Fibroblast of lung (primary cell): ENCODE results near the gene PKD1. TPM values are rescaled to one million over a fixed set of nuclear protein-coding genes. Genes with fewer than 3 reads are reported as not detected.
"Not testable (repeated sequence)": the region's sequence is repeated elsewhere in the genome, so short reads cannot be mapped to it uniquely, and the experiment has no call there.

ENCODE experiments used
- DNase-seq, 2 donors: peaks; one replicate each; pipeline versions ENCODE4 v3.0.0 to v3.0.0-alpha.2; 2010; ENCODE audit warnings: low read depth in 2 of 2
- H2AFZ ChIP-seq: 2 replicates; pipeline ENCODE4 v1.5.1; 2012; ENCODE audit warnings: low read length, control low read depth, inconsistent platforms
- H3K27ac ChIP-seq: 2 replicates; pipeline ENCODE4 v1.5.1; 2011; ENCODE audit warnings: low read length, control low read depth; ENCODE audit not compliant: insufficient read depth
- H3K27me3 ChIP-seq: 2 replicates; pipeline ENCODE4 v1.5.1; 2011; ENCODE audit warnings: mild to moderate bottlenecking, low read length; ENCODE audit not compliant: control insufficient read depth, insufficient read depth
- H3K36me3 ChIP-seq: 2 replicates; pipeline ENCODE4 v1.5.1; 2011; ENCODE audit warnings: low read length; ENCODE audit not compliant: control insufficient read depth, insufficient read depth
- H3K4me1 ChIP-seq: 2 replicates; pipeline ENCODE4 v1.5.1; 2011; ENCODE audit warnings: low read length; ENCODE audit not compliant: control insufficient read depth, insufficient read depth; ENCODE audit errors: extremely low read depth
- H3K4me2 ChIP-seq: 2 replicates; pipeline ENCODE4 v1.5.1; 2011; ENCODE audit warnings: low read length, control low read depth; ENCODE audit not compliant: insufficient read depth; ENCODE audit errors: extremely low read depth
- H3K4me3 ChIP-seq, 4 experiments: fragments of 200-600 bp in 1 of 4; sonication (generic) in 1 of 4; replicated peaks in 1 of 4; 2 replicates each; pipeline ENCODE4 v1.5.1; 2011 to 2016; ENCODE audit warnings: low read length in 4 of 4, low read depth in 3 of 4, mild to moderate bottlenecking in 3 of 4, control low read depth in 2 of 4, inconsistent platforms in 1 of 4, mixed read lengths in 1 of 4; ENCODE audit not compliant: insufficient read depth in 1 of 4; ENCODE audit errors: control extremely low read depth in 1 of 4
- H3K79me2 ChIP-seq: 2 replicates; pipeline ENCODE4 v1.5.1; 2012; ENCODE audit warnings: mild to moderate bottlenecking, low read length, inconsistent platforms; ENCODE audit not compliant: control insufficient read depth, insufficient read depth
- H3K9ac ChIP-seq: 2 replicates; pipeline ENCODE4 v1.5.1; 2011; ENCODE audit warnings: mild to moderate bottlenecking, low read length, control low read depth; ENCODE audit not compliant: insufficient read depth
- H3K9me3 ChIP-seq: 2 replicates; pipeline ENCODE4 v1.5.1; 2012; ENCODE audit warnings: low read depth, low read length; ENCODE audit not compliant: control insufficient read depth, insufficient read depth
- H4K20me1 ChIP-seq: 2 replicates; pipeline ENCODE4 v1.5.1; 2011; ENCODE audit warnings: low read length; ENCODE audit not compliant: control insufficient read depth, insufficient read depth; ENCODE audit errors: extremely low read depth
- polyA plus RNA-seq, 2 donors: library from polyadenylated mRNA; depleted of rRNA in 1 of 2; stranded (reverse) in 1 of 2; unstranded in 1 of 2; fragments of >200 nt; gene quantifications; 2 replicates each; pipeline ENCODE4 v1.2.1, GENCODE V29; 2011 to 2012; ENCODE audit warnings: missing spikeins in 1 of 2
- total RNA-seq: library from RNA; depleted of rRNA; stranded (reverse); fragments of >200 nt; gene quantifications from 2 replicates; pipeline ENCODE4 v1.2.1, GENCODE V29; 2014

Gene PKD1
- total and polyA plus RNA-seq, 2 donors (not counting 1 experiment from before 2014, with no cell fraction given), result 16.3 to 199 TPM

GRCh38 chr16:2107791-2108125 is 27.9 kb downstream of the PKD1 start:
- H3K9ac ChIP-seq, H3K27ac ChIP-seq, H3K9me3 ChIP-seq, DNase-seq, H4K20me1 ChIP-seq, H3K27me3 ChIP-seq, H3K4me3 ChIP-seq, H3K4me2 ChIP-seq, H3K4me1 ChIP-seq, H2AFZ ChIP-seq, H3K79me2 ChIP-seq: not testable (repeated sequence)
- H3K36me3 ChIP-seq, result peaks cover 20% of the 10 kb centered on the region

DNA sequence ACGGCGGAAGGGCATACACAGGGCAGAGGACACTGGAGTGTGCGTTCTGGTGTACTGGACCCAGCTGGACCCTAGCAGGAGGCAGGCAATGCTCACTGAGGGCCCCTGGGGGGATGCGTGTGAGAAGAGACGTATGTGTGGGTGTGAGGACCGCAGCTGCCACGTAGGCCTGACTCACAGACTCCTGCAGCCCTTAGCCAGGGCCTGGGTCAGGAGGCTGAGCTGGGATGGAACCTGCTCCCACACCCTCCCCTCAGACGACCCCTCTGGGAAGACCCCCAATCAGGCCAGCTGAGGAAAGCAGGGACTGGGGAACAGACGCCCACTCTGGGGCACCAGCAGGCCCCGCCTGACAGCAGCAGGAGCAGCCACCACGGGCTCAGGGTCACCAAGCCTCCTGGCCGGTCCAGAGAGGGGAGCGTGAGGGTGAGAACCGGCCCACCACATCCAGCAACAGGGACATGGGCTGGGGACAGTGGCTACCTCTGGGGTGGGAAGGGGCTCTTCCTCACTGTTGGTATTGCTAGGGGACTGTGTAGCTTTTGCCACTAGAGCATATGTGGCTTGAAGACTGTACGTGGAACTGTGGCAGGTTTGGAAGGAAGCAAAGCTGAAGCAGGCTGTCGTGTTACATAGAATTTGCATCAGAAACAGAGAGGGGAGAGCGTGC is 28.4 kb downstream of the PKD1 start:
- H3K9me3 ChIP-seq, H3K79me2 ChIP-seq, H3K27me3 ChIP-seq, H3K4me3 ChIP-seq, H2AFZ ChIP-seq, H3K4me1 ChIP-seq, H4K20me1 ChIP-seq, H3K4me2 ChIP-seq: not testable (repeated sequence)
- peak overlapping the region; percentile 63 for H3K27ac ChIP-seq
- H3K9ac ChIP-seq, result peak overlapping the region; percentile 23
- peak; percentile 75 to 83 for DNase-seq
- peaks cover 23% of the 10 kb centered on the region for H3K36me3 ChIP-seq

- not testable (repeated sequence) for H3K4me3 ChIP-seq, DNase-seq, H3K4me2 ChIP-seq, H2AFZ ChIP-seq, H3K9me3 ChIP-seq, H4K20me1 ChIP-seq, H3K27me3 ChIP-seq, H3K27ac ChIP-seq, H3K79me2 ChIP-seq, H3K4me1 ChIP-seq, H3K9ac ChIP-seq
- peaks cover 19% of the 10 kb centered on the region for H3K36me3 ChIP-seq
Observed at GRCh38 chr16:2106211-2106610, 29.5 kb downstream of the PKD1 start.

DNA sequence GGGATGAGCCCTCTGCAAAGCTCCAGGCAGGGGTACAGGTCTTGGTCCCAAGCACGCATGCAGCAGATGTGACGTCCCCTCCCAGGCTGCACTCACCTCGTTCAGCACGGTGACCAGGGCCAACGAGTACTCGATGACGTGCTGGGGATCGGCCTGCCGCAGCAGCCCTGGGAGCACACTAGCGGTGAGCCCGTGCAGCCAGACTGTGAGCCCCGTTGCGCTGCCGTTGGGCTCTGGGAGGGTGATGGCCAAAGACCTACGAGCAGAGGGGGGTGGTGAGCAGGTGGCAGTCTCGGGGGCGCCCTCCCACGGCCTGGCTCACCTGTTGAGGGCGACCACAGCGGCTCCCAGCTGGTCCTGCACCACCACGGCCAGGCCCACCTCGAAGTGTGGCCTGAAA is 29.9 kb downstream of the PKD1 start:
- peaks cover 17% of the 10 kb centered on the region for H3K36me3 ChIP-seq
- H3K4me1 ChIP-seq, DNase-seq, H3K4me3 ChIP-seq, H3K9ac ChIP-seq, H3K4me2 ChIP-seq, H3K27ac ChIP-seq, H3K9me3 ChIP-seq, H3K27me3 ChIP-seq, H4K20me1 ChIP-seq, H3K79me2 ChIP-seq, H2AFZ ChIP-seq: not testable (repeated sequence)

DNA sequence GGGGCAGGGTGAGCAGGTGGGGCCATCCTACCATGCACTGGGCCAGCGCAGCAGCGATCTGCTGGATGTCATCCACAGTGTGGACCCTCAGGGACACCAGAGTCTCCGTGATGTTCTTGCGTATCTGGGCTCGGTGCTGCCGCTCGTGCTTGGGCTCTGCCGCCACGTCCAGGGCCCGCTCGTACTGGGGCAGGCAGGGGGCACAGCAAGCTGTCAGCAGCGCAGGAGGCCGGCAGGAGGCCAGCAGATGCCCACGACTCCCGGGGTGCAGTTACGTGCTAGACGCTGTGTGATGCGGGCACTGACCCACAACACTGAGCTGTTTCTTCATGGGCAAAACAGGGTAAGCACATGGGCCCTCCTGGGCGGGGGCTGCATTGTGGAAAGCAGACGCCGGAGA is 30.4 kb downstream of the PKD1 start:
- H3K4me3 ChIP-seq, H2AFZ ChIP-seq, H3K79me2 ChIP-seq, H4K20me1 ChIP-seq, H3K9ac ChIP-seq, H3K27ac ChIP-seq, H3K27me3 ChIP-seq, DNase-seq, H3K9me3 ChIP-seq, H3K4me2 ChIP-seq, H3K4me1 ChIP-seq: not testable (repeated sequence)
- H3K36me3 ChIP-seq, result peaks cover 16% of the 10 kb centered on the region

GRCh38 chr16:2104464-2104863 is 31.2 kb downstream of the PKD1 start:
- H3K27me3 ChIP-seq, H2AFZ ChIP-seq, H3K4me2 ChIP-seq, H3K79me2 ChIP-seq, DNase-seq, H3K27ac ChIP-seq, H4K20me1 ChIP-seq, H3K4me1 ChIP-seq, H3K9ac ChIP-seq, H3K4me3 ChIP-seq, H3K9me3 ChIP-seq: not testable (repeated sequence)
- peaks cover 15% of the 10 kb centered on the region for H3K36me3 ChIP-seq
